GM12872 (cell line): ENCODE results near the gene SLC28A1.

Experiments used
- CTCF ChIP-seq: IDR thresholded peaks from 3 replicates; pipeline ENCODE4 v1.5.1; 2011; ENCODE audit warnings: low read depth, mild to moderate bottlenecking, low read length, moderate library complexity; ENCODE audit not compliant: insufficient read depth

SLC28A1 gene

GRCh38 chr15:84914351-84914750 lies 29.9 kb downstream of the SLC28A1 start:
- TF ChIP-seq CTCF, result no peak

GRCh38 chr15:84914909-84915605 lies 30.6 kb downstream of the SLC28A1 start:
- TF ChIP-seq CTCF, result no peak

GRCh38 chr15:84915606-84915958 lies 31.1 kb downstream of the SLC28A1 start:
- no peak for TF ChIP-seq CTCF

- no peak for TF ChIP-seq CTCF
Measured at GRCh38 chr15:84917452-84917851, 33.0 kb downstream of the SLC28A1 start.

GRCh38 chr15:84919106-84919667 lies 34.7 kb downstream of the SLC28A1 start:
- no peak for TF ChIP-seq CTCF

- TF ChIP-seq CTCF, result no peak
Measured at GRCh38 chr15:84921121-84921520, 36.7 kb downstream of the SLC28A1 start.

GRCh38 chr15:84922530-84922929 lies 38.1 kb downstream of the SLC28A1 start:
- TF ChIP-seq CTCF, result no peak
